GM12864 (cell line): ENCODE data around the gene BCL2L12.

Source experiments
- DNase-seq: peaks from one replicate; pipeline ENCODE4 v3.0.0-alpha.2; 2011; ENCODE audit warnings: low read depth
- H3K4me3 ChIP-seq: 2 replicates; pipeline ENCODE4 v1.5.1; 2011; ENCODE audit warnings: mild to moderate bottlenecking, low read depth, low read length, control low read depth
- TF ChIP-seq, protein P1 (sequence below): IDR thresholded peaks from 2 replicates; pipeline ENCODE4 v1.5.1; 2011; ENCODE audit warnings: low read depth, mild to moderate bottlenecking, moderate library complexity, low read length, control low read depth, inconsistent platforms; ENCODE audit errors: missing control alignments

Gene BCL2L12

DNA sequence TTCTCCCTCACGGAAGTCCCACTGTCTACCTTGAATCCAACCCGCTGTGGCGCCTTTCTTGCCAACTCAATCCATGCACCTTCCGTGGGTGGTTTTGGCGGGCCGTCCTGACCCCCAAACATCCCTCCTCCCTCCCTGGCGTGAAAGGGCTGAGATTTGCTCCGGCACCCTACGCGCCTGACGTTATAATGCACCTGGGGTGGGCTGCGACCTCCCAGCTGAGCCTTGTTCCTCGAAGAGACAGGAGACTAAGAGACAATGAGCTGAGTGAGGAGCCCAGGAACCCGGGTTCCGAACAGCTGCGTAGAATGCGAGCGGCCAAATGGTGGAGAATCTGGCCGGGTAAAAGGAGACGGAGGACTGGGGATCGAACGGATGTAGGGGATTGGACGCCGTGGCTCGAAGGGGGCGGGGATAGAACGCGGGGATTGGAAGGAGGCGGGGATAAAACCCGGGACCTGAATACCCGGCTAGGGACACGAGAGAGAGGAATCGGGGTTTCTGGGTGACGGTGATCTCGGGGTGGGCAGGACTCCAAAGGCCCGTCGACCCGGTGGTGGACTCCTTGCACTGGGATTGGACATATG, 25.0 kb downstream of the BCL2L12 start, which contains the start of gene CPT1C:
Gene CPT1C (plus strand): TSS at position 461 of the 587 bp plus-strand sequence. CDS start 1,137 bp downstream, outside the sequence.
- no peak within 1 kb of the TSS for H3K4me3 ChIP-seq
- DNase-seq: no peak
- TF ChIP-seq, protein P1, sequence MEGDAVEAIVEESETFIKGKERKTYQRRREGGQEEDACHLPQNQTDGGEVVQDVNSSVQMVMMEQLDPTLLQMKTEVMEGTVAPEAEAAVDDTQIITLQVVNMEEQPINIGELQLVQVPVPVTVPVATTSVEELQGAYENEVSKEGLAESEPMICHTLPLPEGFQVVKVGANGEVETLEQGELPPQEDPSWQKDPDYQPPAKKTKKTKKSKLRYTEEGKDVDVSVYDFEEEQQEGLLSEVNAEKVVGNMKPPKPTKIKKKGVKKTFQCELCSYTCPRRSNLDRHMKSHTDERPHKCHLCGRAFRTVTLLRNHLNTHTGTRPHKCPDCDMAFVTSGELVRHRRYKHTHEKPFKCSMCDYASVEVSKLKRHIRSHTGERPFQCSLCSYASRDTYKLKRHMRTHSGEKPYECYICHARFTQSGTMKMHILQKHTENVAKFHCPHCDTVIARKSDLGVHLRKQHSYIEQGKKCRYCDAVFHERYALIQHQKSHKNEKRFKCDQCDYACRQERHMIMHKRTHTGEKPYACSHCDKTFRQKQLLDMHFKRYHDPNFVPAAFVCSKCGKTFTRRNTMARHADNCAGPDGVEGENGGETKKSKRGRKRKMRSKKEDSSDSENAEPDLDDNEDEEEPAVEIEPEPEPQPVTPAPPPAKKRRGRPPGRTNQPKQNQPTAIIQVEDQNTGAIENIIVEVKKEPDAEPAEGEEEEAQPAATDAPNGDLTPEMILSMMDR: no peak

DNA sequence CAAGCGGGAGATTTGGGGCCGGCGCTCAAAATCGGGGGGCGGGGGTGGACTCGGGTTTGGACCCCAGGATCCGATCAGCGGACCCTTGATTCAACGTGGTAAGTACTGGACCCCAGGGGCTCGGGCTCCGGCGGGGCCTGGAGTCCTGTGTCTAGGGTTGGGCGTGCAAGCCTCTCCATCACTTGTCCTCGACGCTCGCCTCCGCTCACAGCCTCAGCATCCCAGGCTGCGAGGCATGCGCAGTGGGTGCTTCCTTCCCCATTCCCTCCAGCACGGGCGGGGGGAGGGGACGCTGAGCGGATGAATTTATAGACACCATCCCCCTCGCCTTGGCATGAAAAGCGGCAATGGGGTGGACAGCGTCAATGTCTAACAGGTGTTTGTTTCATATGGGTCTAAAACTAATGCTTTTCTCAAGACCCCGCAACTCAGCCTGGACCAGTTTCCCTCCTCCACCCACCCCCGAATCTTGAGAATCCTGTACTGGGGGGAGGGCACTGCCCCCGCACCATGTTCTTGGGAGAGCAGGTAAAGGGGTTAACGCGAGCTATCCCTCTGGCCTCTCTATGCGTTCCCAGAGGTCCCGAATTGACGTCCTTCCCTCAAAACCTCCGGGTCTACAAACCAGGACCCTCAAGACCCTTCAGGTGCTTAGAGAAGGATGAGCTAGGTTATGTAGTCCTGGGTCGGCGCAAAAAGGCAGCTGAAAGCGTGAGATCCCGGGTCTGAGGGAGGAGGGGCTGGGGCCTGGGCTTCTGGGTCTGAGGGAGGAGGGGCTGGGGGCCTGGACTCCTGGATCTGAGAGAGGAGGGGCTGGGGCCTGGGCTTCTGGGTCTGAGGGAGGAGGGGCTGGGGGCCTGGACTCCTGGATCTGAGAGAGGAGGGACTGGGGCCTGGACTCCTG, 25.8 kb downstream of the BCL2L12 start:
- no peak overlapping the region for H3K4me3 ChIP-seq
- TF ChIP-seq, protein P1: no peak

GRCh38 chr19:49692147-49692506, 26.4 kb downstream of the BCL2L12 start:
- DNase-seq: no peak
- no peak overlapping the region for H3K4me3 ChIP-seq
- TF ChIP-seq, protein P1: no peak

More for the DNA sequence above, 25.8 kb downstream of the BCL2L12 start:
- DNase-seq: no peak

DNA sequence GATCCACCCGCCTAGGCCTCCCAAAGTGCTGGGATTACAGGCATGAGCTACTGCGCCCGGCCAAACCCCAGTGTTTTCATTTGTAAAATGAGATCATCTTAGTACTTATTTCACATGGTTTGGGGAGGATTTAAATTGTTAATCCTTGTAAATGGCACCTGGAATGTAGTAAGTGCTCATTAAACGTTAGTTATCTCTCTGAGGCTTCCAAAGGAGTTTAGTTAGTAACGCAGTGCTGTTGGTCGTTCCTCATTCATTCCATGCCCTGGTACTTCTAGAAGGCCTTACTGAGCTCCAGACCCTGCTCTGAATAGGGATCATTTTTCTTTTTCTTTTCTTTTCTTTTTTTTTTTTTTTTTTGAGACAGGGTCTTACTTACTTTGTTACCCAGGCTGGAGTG, 30.4 kb downstream of the BCL2L12 start:
- no peak for DNase-seq
- TF ChIP-seq, protein P1: no peak

DNA sequence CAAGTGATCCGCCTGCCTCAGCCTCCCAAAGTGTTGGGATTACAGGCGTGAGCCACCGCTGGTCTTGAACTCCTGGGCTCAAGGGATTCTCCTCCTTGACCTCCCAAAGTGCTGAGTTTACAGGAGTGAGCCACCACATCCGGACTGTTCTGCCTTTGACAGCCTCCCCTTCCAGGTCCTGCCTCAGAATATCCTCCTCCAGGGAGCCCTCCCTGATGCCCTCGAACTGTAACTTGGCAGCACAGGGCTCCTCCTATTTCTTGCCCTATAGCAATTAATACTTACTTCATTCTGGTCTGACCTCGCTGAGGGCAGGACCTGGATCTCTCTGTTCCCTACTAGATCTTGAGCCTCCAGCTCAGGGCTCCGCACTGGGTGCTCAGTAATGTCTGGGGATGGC, 31.1 kb downstream of the BCL2L12 start:
- TF ChIP-seq, protein P1: no peak
- no peak for DNase-seq
- no peak overlapping the region for H3K4me3 ChIP-seq

More for the DNA sequence above, 30.4 kb downstream of the BCL2L12 start:
- no peak overlapping the region for H3K4me3 ChIP-seq

- DNase-seq: no peak
- TF ChIP-seq, protein P1: no peak
- no peak overlapping the region for H3K4me3 ChIP-seq
Observed at GRCh38 chr19:49699364-49699763, 33.6 kb downstream of the BCL2L12 start.
